HepG2 (cell line): ENCODE results near the gene THOC6. TPM values are rescaled to one million over a fixed set of nuclear protein-coding genes. Genes with fewer than 3 reads are reported as not detected.

Experiments used
- ATF4 ChIP-seq, 2 experiments: fragments of 450-650 bp in 1 of 2; sonication (generic) in 1 of 2; formaldehyde crosslinking; IDR thresholded peaks; 2 replicates each; pipeline versions ENCODE4 v1.5.0 to v1.8.0; 2020 to 2022; ENCODE audit warnings: mild to moderate bottlenecking in 1 of 2, missing genetic modification reagents in 1 of 2
- BCLAF1 ChIP-seq: fragments of 450-650 bp; IDR thresholded peaks from 2 replicates; pipeline ENCODE4 v1.6.1; 2017; ENCODE audit warnings: mild to moderate bottlenecking
- HOXA3 ChIP-seq: sonication (generic); formaldehyde crosslinking; IDR thresholded peaks from 2 replicates; pipeline ENCODE4 v1.5.0; 2020; ENCODE audit warnings: missing genetic modification reagents
- PHF8 ChIP-seq: sonication (generic); formaldehyde crosslinking; IDR thresholded peaks from 2 replicates; pipeline ENCODE4 v1.5.0; 2020; ENCODE audit warnings: missing genetic modification reagents
- POLR2G ChIP-seq: fragments of 200-400 bp; formaldehyde crosslinking; IDR thresholded peaks from 2 replicates; pipeline ENCODE4 v1.6.1; 2018; ENCODE audit warnings: mild to moderate bottlenecking, low read depth, low read length, moderate library complexity
- REST ChIP-seq, 2 experiments: IDR thresholded peaks; 2 replicates each; pipeline ENCODE4 v1.6.1; 2011 to 2012; ENCODE audit warnings: low read length in 2 of 2, borderline replicate concordance in 1 of 2, low read depth in 1 of 2, mild to moderate bottlenecking in 1 of 2, moderate library complexity in 1 of 2
- SAFB2 ChIP-seq: sonication (generic); formaldehyde crosslinking; IDR thresholded peaks from 2 replicates; pipeline ENCODE4 v1.5.1; 2020; ENCODE audit warnings: missing genetic modification reagents, low read depth, mild to moderate bottlenecking, borderline replicate concordance
- TFAP4 ChIP-seq: sonication (generic); IDR thresholded peaks from 2 replicates; pipeline ENCODE4 v1.6.1; 2016; ENCODE audit warnings: low read depth, borderline replicate concordance
- ZBED4 ChIP-seq: sonication (generic); formaldehyde crosslinking; IDR thresholded peaks from 2 replicates; pipeline ENCODE4 v1.4.0; 2020; ENCODE audit warnings: missing genetic modification reagents, borderline replicate concordance
- ZNF263 ChIP-seq: sonication (generic); formaldehyde crosslinking; IDR thresholded peaks from 2 replicates; pipeline ENCODE4 v1.4.0; 2020; ENCODE audit warnings: missing genetic modification reagents
- ZNF550 ChIP-seq: sonication (generic); formaldehyde crosslinking; IDR thresholded peaks from 2 replicates; pipeline ENCODE4 v1.4.0; 2020; ENCODE audit warnings: mild to moderate bottlenecking, missing genetic modification reagents, borderline replicate concordance
- ZNF614 ChIP-seq: IDR thresholded peaks from 2 replicates; pipeline ENCODE4 v1.6.1; 2018; ENCODE audit warnings: missing biosample characterization, missing genetic modification reagents, inconsistent platforms, borderline replicate concordance
- ZNF644 ChIP-seq: IDR thresholded peaks from 2 replicates; pipeline ENCODE4 v1.6.1; 2016; ENCODE audit warnings: low read depth
- polyA plus RNA-seq, 8 experiments: library from polyadenylated mRNA; depleted of rRNA in 3 of 8; stranded (reverse) in 7 of 8; unstranded in 1 of 8; fragments of >200 nt; fragmentation: Illumina TruSeq in 4 of 8; extraction: Trizol in 4 of 8; gene quantifications; 2 replicates each; pipeline versions ENCODE4 v1.2.1 to v1.2.3, GENCODE V29; 2011 to 2016; ENCODE audit warnings: low read depth in 4 of 8, missing spikeins in 1 of 8, mixed read lengths in 1 of 8; ENCODE audit not compliant: insufficient read depth in 1 of 8
- total RNA-seq, 5 experiments: library from RNA; depleted of rRNA; stranded (reverse); fragments of >200 nt; fragmentation: Illumina TruSeq; extraction: Trizol; gene quantifications; 2 replicates each; pipeline ENCODE4 v1.2.3, GENCODE V29; 2016; ENCODE audit warnings: low read depth in 1 of 5

The THOC6 gene
- total and polyA plus RNA-seq, 2 of the 13 experiments (the other 11 are each of a cell fraction or from before 2014, with no cell fraction given): 32.1 to 37.0 TPM

- no peak for TF ChIP-seq ZBED4 (CRISPR knock-in tag)
- TF ChIP-seq ZNF644: no peak
- peak; percentile 54 for TF ChIP-seq PHF8 (CRISPR knock-in tag)
- TF ChIP-seq ZNF263 (CRISPR knock-in tag): 0 out of 2 replicates have a peak, but pooled peaks have one; percentile 3
- peak in 1 of 2 experiments; percentile 40; a peak in 1 of 4 replicates for TF ChIP-seq REST (IDR thresholded peaks at IDR 0.05; ENCODE audit: borderline replicate concordance in 1 of 2, low read depth in 1 of 2, low read length in 2 of 2)
- TF ChIP-seq ZNF614: peak; percentile 12; the same call in 1 of the 2 replicates
- no peak for TF ChIP-seq ATF4 (CRISPR knock-in tag; IDR thresholded peaks at IDR 0.05)
- no peak for TF ChIP-seq BCLAF1
- no peak for TF ChIP-seq ZNF550 (CRISPR knock-in tag)
- peak; percentile 26; the same call in 1 of the 2 replicates for TF ChIP-seq HOXA3
- TF ChIP-seq SAFB2 (CRISPR knock-in tag): 0 out of 2 replicates have a peak, but pooled peaks have one; percentile 0
- TF ChIP-seq POLR2G: peak; percentile 86
- TF ChIP-seq TFAP4: no peak
Observed at GRCh38 chr16:3020247-3020603, 3.6 kb upstream of the THOC6 start, which contains the start of gene TNFRSF12A (continued).
